ENCODE measurements around the gene SLC2A8.
A peak's percentile ranks its signal among the peaks of the same experiment; 100 is the strongest.

The SLC2A8 gene, protein sequence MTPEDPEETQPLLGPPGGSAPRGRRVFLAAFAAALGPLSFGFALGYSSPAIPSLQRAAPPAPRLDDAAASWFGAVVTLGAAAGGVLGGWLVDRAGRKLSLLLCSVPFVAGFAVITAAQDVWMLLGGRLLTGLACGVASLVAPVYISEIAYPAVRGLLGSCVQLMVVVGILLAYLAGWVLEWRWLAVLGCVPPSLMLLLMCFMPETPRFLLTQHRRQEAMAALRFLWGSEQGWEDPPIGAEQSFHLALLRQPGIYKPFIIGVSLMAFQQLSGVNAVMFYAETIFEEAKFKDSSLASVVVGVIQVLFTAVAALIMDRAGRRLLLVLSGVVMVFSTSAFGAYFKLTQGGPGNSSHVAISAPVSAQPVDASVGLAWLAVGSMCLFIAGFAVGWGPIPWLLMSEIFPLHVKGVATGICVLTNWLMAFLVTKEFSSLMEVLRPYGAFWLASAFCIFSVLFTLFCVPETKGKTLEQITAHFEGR

DNA sequence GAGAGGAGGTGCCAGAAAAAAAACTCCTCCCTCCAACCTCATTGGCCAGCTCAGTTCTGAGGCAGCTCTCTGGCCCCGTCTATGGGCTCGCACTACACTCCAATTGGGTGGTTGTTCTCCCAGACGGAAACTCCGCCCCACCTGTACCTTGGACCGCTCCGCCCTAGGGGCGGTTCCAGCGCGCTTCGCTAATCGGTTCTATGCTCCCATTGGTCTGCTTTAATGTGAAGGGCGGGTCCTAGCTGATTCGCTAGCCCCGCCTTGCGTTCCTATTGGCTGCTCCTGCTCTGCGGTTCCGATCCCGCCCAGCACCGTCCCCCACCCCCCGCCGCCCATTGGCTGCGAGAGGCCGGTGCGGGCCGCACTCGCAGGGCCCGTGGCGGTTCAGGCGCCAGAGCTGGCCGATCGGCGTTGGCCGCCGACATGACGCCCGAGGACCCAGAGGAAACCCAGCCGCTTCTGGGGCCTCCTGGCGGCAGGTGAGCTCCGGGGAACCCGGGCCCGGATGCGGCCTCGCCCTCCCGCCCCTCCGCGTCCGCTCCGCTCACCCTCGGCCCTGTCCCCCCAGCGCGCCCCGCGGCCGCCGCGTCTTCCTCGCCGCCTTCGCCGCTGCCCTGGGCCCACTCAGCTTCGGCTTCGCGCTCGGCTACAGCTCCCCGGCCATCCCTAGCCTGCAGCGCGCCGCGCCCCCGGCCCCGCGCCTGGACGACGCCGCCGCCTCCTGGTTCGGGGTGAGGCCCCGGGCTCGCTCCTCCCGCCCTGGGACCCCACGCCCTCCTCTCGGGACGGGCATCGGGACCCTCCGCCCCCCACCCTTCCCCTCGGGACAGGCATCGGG lies at the start of gene SLC2A8:
TSS of gene SLC2A8 (plus strand) at position 362 of the 838 bp plus-strand sequence. CDS start at position 424, 62 bp downstream.
- FAIRE-seq (peak; percentile 94), DNase-seq (ENCODE audit: insufficient read length, low spot score) (no peak)
- TF ChIP-seq, protein P1, sequence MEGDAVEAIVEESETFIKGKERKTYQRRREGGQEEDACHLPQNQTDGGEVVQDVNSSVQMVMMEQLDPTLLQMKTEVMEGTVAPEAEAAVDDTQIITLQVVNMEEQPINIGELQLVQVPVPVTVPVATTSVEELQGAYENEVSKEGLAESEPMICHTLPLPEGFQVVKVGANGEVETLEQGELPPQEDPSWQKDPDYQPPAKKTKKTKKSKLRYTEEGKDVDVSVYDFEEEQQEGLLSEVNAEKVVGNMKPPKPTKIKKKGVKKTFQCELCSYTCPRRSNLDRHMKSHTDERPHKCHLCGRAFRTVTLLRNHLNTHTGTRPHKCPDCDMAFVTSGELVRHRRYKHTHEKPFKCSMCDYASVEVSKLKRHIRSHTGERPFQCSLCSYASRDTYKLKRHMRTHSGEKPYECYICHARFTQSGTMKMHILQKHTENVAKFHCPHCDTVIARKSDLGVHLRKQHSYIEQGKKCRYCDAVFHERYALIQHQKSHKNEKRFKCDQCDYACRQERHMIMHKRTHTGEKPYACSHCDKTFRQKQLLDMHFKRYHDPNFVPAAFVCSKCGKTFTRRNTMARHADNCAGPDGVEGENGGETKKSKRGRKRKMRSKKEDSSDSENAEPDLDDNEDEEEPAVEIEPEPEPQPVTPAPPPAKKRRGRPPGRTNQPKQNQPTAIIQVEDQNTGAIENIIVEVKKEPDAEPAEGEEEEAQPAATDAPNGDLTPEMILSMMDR (IDR thresholded peaks at IDR 0.05; ENCODE audit: insufficient read depth, missing control alignments), result no peak

DNA sequence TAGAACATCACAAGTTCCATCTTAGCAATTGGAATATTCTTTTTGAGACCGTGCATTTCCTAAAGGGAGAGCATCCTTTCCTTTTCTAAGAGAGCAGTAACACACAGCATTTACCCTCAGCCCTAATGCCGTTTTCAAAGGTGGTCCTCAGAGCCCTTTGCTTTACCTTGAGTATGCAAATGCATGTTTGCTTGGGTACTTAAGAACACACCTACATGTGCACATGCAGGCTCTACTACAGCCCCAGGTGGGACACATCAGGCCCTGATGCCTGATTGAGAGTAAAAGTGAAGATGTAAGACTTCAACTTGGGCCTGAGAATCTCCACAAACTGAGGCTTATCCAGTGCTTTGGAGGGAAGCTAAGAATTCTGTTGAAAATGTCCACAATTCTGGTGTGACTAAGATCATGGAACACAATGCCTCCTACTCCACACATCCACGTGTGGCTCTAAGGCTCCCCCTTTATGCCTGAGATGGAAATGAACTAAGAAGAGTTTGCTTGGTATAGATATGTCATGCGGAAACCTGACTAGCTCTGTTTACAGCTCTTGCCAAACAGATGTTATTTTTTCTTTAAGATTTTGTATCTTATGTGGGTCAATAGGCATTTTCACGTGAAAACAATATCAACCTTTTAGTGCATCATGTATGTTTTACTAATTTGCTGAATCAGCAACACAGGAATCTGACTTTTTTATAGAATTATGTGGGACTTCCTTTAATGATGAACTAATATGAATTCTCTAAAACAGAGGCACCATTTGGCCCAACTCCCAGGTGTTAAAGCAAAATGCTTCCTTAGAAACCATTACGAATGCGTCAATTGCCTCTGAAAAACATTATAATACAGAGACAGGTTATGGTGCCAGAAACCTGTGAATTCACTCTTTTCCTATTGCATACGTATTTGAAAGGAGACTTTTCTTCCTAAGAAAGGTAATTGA lies 48.9 kb upstream of the SLC2A8 start:
- TF ChIP-seq, protein P1 (IDR thresholded peaks at IDR 0.05; ENCODE audit: insufficient read depth, missing control alignments), result no peak
- FAIRE-seq, result no peak
- DNase-seq (ENCODE audit: insufficient read length, low spot score), result no peak

DNA sequence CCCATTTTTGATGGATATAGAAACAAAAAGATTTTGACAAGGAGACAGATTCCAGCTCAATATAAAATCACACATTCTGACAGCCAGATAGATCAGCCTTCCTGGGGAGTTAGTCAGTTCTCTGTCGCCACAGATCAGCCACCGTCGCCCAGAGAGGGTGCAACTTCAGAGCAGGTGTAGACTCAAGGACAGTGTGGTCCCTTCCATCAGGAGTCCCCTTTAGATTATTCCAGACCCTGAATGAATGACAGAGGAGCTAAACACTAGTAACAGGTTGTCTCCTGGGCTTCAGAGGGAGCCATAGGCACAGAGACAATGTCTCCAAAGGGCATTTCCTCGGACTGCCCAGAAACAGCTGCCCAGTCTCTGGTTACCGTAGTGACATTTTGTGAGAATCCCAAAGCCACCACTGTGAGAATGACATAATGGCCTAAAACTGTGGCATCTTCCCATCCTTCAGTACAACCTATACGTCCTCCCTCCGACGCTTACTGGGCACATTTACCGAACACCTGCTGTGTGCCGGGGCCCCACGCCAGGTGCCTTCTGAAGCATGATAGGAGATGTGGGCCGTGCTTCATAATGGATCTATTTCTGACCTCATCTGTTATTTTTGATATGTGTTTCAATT lies 47.4 kb upstream of the SLC2A8 start:
- DNase-seq (ENCODE audit: insufficient read length, low spot score) (no peak), FAIRE-seq (no peak)
- TF ChIP-seq, protein P1 (IDR thresholded peaks at IDR 0.05; ENCODE audit: insufficient read depth, missing control alignments), result no peak

DNA sequence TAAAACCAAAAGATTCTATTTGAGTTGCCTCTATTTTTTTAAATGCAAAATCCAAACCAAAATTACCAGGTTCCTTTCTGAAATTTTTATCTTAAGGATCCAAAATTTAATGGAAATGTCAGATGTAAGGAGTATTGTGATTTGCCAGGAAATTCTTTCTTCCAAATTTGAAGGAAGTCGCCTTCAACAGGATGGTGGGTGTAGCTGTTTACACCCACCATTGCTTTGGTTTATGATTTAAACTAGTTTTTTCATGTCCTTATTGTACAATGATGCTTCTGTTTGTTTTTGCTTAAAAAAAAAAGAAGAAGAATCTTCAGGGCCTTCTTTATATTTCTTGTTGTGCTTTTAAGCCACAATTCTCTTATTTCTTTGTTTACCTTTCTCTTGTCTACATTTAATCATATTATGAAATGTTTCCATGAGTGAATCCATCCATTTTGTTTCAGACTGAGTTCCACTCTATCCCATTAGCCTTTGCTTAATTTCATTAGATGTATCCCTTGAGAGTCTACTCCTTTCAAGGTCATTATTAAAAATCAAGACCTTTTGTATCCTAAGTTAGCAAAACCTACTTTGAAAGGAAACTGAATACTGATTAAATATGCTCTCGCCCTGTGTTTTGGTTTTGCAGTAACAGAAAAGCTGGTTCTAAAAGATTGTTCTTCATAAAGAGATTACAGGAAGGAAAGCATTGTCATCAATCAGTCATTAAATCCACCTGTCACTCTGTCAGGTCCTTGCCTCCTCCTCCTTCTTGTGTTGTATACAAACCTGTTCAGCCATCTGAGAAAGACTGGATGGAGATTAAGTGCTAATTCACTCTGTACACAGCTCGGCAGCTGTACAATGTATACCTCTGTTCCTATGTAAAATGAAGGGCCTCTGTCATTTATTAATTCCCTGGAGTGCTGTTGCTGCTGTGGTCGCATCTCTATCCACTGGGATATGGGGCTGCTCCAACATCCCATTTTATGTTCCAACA lies 45.5 kb upstream of the SLC2A8 start:
- TF ChIP-seq, protein P1 (IDR thresholded peaks at IDR 0.05; ENCODE audit: insufficient read depth, missing control alignments), result no peak
- DNase-seq (ENCODE audit: insufficient read length, low spot score) (peak; percentile 32), FAIRE-seq (peak; percentile 99)

DNA sequence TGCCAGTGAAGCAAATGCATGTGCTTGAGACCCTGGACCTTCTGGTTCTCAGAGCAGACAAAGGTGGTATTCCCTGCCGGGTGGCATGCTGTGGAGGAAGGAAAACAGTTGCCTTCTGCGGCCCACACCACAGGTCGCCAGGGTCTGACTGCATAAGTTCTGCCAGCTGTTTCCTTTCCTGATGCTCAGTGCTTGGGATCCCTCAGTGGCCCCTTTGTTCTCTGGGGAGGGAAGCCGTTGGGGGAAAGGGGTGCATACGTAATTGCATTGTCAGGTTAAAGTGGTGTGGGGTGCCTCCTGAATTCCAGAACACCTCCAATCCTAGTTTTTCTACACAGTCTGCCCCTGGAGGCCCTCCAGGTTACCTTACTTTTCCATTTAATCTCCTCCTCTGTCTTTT lies 43.1 kb upstream of the SLC2A8 start:
- TF ChIP-seq, protein P1 (IDR thresholded peaks at IDR 0.05; ENCODE audit: insufficient read depth, missing control alignments), result no peak
- FAIRE-seq (no peak), DNase-seq (ENCODE audit: insufficient read length, low spot score) (no peak)
